ENCODE results near the gene FARP1.

- TF ChIP-seq CTCF (IDR thresholded peaks at IDR 0.05) (no peak), POLR2A (IDR thresholded peaks at IDR 0.05) (no peak)
Measured at GRCh38 chr13:98486412-98486811, 343.5 kb downstream of the FARP1 start.

Measured in gastroesophageal sphincter (tissue), 3 donors.